ENCODE measurements around the gene RPN1.

DNA sequence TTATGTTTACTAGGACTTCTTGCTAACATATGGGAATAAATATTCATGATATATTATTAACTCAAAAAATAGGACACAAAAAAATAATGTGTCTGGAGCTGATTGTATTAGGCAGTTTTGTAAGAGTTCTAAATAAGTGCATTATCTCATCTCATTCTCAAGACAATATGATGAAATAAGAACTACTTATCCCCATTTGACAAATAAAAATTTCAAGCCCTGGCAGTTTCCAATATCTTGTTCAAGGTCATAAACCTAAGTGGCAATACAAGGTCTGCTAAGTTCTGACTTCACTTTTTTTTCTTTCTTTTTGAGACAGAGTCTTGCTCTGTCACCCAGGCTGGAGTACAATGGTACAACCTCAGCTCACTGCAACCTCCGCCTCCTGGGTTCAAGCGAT lies 18.3 kb downstream of the RPN1 start:
- TF ChIP-seq, protein P1, sequence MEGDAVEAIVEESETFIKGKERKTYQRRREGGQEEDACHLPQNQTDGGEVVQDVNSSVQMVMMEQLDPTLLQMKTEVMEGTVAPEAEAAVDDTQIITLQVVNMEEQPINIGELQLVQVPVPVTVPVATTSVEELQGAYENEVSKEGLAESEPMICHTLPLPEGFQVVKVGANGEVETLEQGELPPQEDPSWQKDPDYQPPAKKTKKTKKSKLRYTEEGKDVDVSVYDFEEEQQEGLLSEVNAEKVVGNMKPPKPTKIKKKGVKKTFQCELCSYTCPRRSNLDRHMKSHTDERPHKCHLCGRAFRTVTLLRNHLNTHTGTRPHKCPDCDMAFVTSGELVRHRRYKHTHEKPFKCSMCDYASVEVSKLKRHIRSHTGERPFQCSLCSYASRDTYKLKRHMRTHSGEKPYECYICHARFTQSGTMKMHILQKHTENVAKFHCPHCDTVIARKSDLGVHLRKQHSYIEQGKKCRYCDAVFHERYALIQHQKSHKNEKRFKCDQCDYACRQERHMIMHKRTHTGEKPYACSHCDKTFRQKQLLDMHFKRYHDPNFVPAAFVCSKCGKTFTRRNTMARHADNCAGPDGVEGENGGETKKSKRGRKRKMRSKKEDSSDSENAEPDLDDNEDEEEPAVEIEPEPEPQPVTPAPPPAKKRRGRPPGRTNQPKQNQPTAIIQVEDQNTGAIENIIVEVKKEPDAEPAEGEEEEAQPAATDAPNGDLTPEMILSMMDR (IDR thresholded peaks at IDR 0.05; ENCODE audit: poor library complexity), result no peak
- TF ChIP-seq EZH2 (IDR thresholded peaks at IDR 0.05; ENCODE audit: borderline replicate concordance) (no peak), EZH2phosphoT487 (IDR thresholded peaks at IDR 0.05; ENCODE audit: low read depth, severe bottlenecking, unreplicated experiment) (no peak)
